Brain microvascular endothelial cell (primary cell): ENCODE results near the gene SPINK8.

Source experiments
- DNase-seq: peaks from one replicate; pipeline ENCODE4 v3.0.0-alpha.2; 2020
- H3K27ac ChIP-seq: fragments of 250-450 bp; sonication (Bioruptor Pico); 2 replicates; pipeline ENCODE4 v1.5.1; 2020; ENCODE audit warnings: mild to moderate bottlenecking, moderate library complexity
- H3K27me3 ChIP-seq: fragments of 250-450 bp; sonication (Bioruptor Pico); replicated peaks from 2 replicates; pipeline ENCODE4 v1.5.1; 2020; ENCODE audit warnings: mild to moderate bottlenecking
- H3K36me3 ChIP-seq: fragments of 250-450 bp; sonication (Bioruptor Pico); replicated peaks from 2 replicates; pipeline ENCODE4 v1.5.1; 2020; ENCODE audit warnings: mild to moderate bottlenecking
- H3K4me3 ChIP-seq: 2 replicates; pipeline ENCODE4 v1.5.1; 2011; ENCODE audit warnings: low read depth, mild to moderate bottlenecking, control low read depth, low read length, moderate library complexity
- in situ Hi-C: cut with HindIII; loops from 2 replicates; pipeline ENCODE4 v1.10.0; 2017; ENCODE audit warnings: low sequenced_read_pairs, low pct_ligation_motif_present
- TF ChIP-seq, protein P1 (sequence below): IDR thresholded peaks from 2 replicates; pipeline ENCODE4 v1.5.1; 2011; ENCODE audit warnings: low read depth, mild to moderate bottlenecking, moderate library complexity, low read length, control low read depth, inconsistent platforms; ENCODE audit errors: missing control alignments

SPINK8 gene

DNA sequence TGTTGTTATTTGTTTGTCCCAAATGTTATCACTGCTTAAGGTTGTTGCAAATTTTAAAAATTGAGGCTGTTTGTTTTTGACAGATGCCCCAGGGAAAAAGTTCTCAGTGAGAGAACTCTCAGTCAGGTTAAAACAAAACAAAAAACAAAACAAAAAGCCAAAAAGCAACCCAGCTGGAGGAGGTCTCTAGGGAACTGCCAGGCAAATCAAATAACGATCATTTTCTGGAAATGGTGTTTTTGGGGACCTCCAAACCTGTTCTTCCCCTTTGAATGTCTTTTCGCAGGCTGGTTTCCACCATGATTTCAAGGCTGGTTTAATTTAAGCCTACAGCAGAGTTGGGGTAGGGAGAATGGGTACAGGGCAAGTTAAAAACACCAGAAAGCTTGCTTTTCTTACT, 27.2 kb downstream of the SPINK8 start:
- Histone ChIP-seq H3K4me3 (no peak overlapping the region), H3K27ac (no peak overlapping the region), H3K36me3 (no peaks in the 10 kb centered on the region), H3K27me3 (no peaks in the 10 kb centered on the region)
- in situ Hi-C loops, result no loop called here
- no peak for DNase-seq
- TF ChIP-seq, protein P1, sequence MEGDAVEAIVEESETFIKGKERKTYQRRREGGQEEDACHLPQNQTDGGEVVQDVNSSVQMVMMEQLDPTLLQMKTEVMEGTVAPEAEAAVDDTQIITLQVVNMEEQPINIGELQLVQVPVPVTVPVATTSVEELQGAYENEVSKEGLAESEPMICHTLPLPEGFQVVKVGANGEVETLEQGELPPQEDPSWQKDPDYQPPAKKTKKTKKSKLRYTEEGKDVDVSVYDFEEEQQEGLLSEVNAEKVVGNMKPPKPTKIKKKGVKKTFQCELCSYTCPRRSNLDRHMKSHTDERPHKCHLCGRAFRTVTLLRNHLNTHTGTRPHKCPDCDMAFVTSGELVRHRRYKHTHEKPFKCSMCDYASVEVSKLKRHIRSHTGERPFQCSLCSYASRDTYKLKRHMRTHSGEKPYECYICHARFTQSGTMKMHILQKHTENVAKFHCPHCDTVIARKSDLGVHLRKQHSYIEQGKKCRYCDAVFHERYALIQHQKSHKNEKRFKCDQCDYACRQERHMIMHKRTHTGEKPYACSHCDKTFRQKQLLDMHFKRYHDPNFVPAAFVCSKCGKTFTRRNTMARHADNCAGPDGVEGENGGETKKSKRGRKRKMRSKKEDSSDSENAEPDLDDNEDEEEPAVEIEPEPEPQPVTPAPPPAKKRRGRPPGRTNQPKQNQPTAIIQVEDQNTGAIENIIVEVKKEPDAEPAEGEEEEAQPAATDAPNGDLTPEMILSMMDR, result no peak

DNA sequence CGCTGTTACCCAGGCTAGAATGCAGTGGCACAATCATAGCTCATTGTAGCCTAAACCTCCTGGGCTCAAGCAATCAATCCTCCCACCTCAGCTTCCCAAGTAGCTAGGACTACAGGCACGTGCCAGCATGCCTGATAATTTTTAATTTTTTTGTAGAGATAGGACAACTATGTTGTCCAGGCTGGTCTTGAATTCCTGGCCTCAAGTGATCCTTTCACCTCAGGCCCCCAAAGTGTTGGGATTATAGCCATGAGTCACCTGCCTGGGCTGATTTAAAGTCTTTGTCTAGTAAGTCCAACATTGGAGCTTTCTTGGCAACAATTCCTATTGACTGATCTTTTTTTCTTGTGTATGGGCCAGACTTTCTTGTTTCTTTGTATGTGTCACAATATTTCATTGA, 28.1 kb downstream of the SPINK8 start:
- Histone ChIP-seq H3K4me3 (no peak overlapping the region), H3K36me3 (no peaks in the 10 kb centered on the region), H3K27ac (no peak overlapping the region), H3K27me3 (no peaks in the 10 kb centered on the region)
- in situ Hi-C loops, result no loop called here
- DNase-seq, result no peak
- TF ChIP-seq, protein P1, result no peak

DNA sequence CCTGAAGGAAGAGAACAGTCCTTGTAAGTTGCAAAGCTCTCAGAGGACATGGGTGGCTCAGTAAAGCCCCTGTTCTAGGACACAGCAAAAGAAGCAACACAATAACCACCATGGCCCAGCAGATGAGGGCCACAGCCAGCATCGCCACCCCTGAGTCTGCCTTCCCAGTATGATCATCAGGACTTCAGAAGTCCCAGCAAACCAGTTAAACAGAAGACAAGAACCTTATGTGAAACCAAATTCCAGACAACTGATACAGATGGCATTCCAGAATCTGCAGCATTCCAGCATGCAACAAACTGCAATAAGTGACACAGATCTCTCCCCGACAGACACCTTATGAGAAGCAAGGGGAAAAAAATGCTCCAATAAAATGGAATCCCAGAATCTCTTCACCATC, 30.4 kb downstream of the SPINK8 start:
- H3K27me3 ChIP-seq, result no peaks in the 10 kb centered on the region
- H3K36me3 ChIP-seq, result peaks cover 2% of the 10 kb centered on the region
- TF ChIP-seq, protein P1, result no peak
- no peak for DNase-seq
- in situ Hi-C loops, result no loop called here
- H3K27ac ChIP-seq, result no peak overlapping the region
- no peak overlapping the region for H3K4me3 ChIP-seq

DNA sequence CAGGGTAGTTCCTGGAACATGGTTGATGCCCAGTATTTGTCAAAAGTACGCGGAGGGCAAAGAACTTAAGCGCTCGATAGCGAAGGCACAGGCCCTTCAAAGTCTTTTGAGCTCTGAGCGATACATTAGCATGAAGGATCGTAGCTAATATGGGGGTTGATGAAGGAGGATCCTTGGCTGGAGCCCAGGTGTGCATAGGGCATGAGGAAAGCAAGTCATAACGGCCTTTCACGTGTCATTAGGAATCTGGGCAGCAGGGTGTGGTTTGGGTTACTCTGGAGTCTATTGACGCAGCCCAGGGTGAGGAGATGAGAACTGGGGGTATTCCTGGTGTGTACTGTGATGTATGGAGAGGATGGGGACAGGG, 31.7 kb downstream of the SPINK8 start:
- TF ChIP-seq, protein P1, result no peak
- H3K27me3 ChIP-seq, result no peaks in the 10 kb centered on the region
- H3K36me3 ChIP-seq, result peaks cover 4% of the 10 kb centered on the region
- DNase-seq, result peak; percentile 1
- in situ Hi-C loops, result no loop called here
- H3K27ac ChIP-seq, result peak overlapping the region; percentile 90
- H3K4me3 ChIP-seq, result peak overlapping the region; percentile 86

DNA sequence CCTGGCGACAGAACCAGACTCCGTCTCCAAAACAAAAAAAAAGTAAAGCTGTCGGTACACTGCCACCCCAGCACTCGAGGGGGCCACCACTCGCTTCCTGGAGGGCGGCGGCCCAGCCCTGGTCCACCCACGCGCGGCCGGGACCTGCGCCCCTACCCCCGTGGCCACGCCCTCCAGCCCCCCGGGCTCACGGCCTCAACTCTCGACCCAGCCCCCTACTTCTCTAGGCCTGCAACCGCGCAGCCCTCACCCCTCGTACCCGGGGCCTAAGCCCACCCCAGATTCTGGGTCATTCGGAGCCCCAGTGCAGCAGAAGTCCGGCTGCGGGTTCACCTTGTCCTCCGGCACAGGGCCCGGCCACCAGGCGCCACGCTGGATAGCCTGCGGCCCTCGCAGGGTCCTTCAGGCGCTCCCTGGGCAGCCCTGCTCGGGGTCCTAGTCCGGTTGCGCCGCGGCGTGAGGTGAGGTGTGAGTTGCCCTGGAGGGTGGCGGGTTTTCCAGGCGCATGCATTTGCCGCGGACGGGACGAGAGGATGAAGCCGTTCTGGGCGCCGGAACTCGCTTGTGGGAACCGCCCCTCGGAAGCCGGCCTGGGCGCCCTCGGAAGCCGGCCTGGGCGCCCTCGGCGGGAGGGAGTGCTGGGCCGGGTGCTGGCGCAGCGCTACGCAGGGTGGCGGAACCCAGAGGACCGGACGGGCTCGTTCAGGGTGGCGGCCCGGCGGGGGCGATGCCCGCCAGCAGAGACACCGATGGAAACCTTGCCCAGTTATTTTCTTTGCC, 32.3 kb downstream of the SPINK8 start, which contains the start of gene NME6:
NME6 (minus strand) TSS at position 348 of the 780 bp plus-strand sequence.
- H3K27me3 ChIP-seq, result no peaks in the 10 kb centered on the region
- in situ Hi-C loops, result no loop called here
- peak; percentile 75 for DNase-seq
- peak within 1 kb of the TSS; percentile 86 for H3K4me3 ChIP-seq
- peak within 1 kb of the TSS; percentile 90 for H3K27ac ChIP-seq
- TF ChIP-seq, protein P1, result no peak
- peaks cover 4% of the 10 kb centered on the region for H3K36me3 ChIP-seq
